GM12891 (cell line): ENCODE measurements around the gene SH3GLB2.
"Not testable (repeated sequence)": the region's sequence is repeated elsewhere in the genome, so short reads cannot be mapped to it uniquely, and the experiment has no call there.

ENCODE experiments used
- DNase-seq: peaks from one replicate; pipeline ENCODE4 v3.0.0; 2011; ENCODE audit warnings: low spot score; ENCODE audit not compliant: insufficient read length
- FAIRE-seq: peaks from 2 replicates; lab custom pipeline; 2011; peaks lifted over from hg19 to GRCh38; lab: Jason Lieb, UNC
- PAX5 ChIP-seq: IDR thresholded peaks from 2 replicates; pipeline ENCODE4 v1.6.1; 2011; ENCODE audit warnings: low read length, moderate library complexity, mild to moderate bottlenecking; ENCODE audit not compliant: insufficient read depth, severe bottlenecking
- POLR2A ChIP-seq: IDR thresholded peaks from 2 replicates; pipeline ENCODE4 v1.6.1; 2011; ENCODE audit warnings: low read depth, low read length, control low read depth
- POLR2AphosphoS5 ChIP-seq: IDR thresholded peaks from 2 replicates; pipeline ENCODE4 v1.6.1; 2011; ENCODE audit warnings: low read depth, low read length, control low read depth
- POU2F2 ChIP-seq: IDR thresholded peaks from 2 replicates; pipeline ENCODE4 v1.6.1; 2011; ENCODE audit warnings: low read depth, mild to moderate bottlenecking, control low read depth, low read length, moderate library complexity
- SPI1 ChIP-seq: IDR thresholded peaks from 2 replicates; pipeline ENCODE4 v1.6.1; 2011; ENCODE audit warnings: low read depth, low read length, control low read depth
- TAF1 ChIP-seq: IDR thresholded peaks from 2 replicates; pipeline ENCODE4 v1.6.1; 2011; ENCODE audit warnings: low read depth, low read length, control low read depth

The SH3GLB2 gene

DNA sequence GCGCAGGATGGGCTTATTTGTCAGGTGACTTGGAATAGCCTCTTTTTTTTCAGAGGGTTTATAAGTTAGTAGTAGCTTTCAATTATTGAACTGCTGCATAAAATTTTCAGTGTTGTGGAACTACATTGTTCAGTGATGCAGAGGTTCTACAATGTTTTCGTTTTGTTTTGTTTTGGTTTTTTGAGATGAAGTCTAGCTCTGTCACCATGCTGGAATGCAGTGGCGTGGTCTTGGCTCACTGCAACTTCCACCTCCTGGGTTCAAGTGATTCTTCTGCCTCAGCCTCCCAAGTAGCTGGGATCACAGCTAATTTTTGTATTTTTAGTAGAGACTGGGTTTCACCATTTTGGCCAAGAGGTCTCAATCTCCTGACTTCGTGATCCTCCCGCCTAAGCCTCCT is 58.6 kb downstream of the SH3GLB2 start:
- DNase-seq (no peak), FAIRE-seq (no peak)
- TF ChIP-seq POU2F2 (no peak), SPI1 (no peak), TAF1 (no peak), PAX5 (no peak), POLR2A (no peak), POLR2AphosphoS5 (no peak)

DNA sequence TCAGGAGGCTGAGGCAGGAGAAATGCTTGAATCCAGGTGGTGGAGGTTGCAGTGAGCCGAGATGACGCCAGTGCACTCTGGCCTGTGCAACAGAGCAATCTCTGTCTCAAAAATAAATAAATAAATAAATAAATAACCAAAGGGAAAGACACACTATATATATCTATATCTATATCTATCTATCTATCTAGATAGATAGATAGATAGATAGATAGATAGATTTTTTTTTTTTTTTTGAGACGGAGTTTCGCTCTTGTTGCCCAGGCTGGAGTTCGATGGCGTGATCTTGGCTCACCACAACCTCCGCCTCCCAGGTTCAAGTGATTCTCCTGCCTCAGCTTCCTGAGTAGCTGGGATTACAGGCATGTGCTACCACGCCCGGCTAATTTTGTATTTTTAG is 66.7 kb downstream of the SH3GLB2 start:
- not testable (repeated sequence) for DNase-seq, FAIRE-seq
